Measurements from ENCODE around the gene TTC17. TPM values are rescaled to one million over a fixed set of nuclear protein-coding genes. Genes with fewer than 3 reads are reported as not detected.
"Not testable (repeated sequence)": the region's sequence is repeated elsewhere in the genome, so short reads cannot be mapped to it uniquely, and the experiment has no call there.

The TTC17 gene
- total RNA-seq, 1 donor from 2014 or later: 105 TPM

- H3K36me3 ChIP-seq: peaks cover 33% of the 10 kb centered on the region
- DNase-seq (no peak), ATAC-seq (no peak)
- no peak overlapping the region for H3K27ac ChIP-seq
- no peak overlapping the region for H3K4me3 ChIP-seq
- no peaks in the 10 kb centered on the region for H3K27me3 ChIP-seq (ENCODE audit: low read depth)
- intact Hi-C loops (cut with DNase I): no loop called here
- no peak for TF ChIP-seq CTCF (IDR thresholded peaks at IDR 0.05)
- H3K4me1 ChIP-seq: no peaks in the 10 kb centered on the region
- H3K9me3 ChIP-seq: no peaks in the 10 kb centered on the region
Measured at GRCh38 chr11:43427971-43428370, 69.3 kb downstream of the TTC17 start.

- H3K9me3 ChIP-seq; DNase-seq; ATAC-seq; H3K4me3 ChIP-seq; intact Hi-C loops (cut with DNase I); H3K4me1 ChIP-seq; H3K27me3 ChIP-seq (ENCODE audit: low read depth); H3K27ac ChIP-seq: not testable (repeated sequence)
- H3K36me3 ChIP-seq: peaks cover 36% of the 10 kb centered on the region
Measured at GRCh38 chr11:43430916-43431315, 72.2 kb downstream of the TTC17 start.

GRCh38 chr11:43434893-43435292 is 76.2 kb downstream of the TTC17 start:
- ATAC-seq (no peak), DNase-seq (no peak)
- TF ChIP-seq CTCF (IDR thresholded peaks at IDR 0.05): no peak
- Histone ChIP-seq H3K36me3 (peaks cover 61% of the 10 kb centered on the region), H3K4me3 (no peak overlapping the region), H3K4me1 (no peaks in the 10 kb centered on the region), H3K27me3 (ENCODE audit: low read depth) (no peaks in the 10 kb centered on the region), H3K27ac (no peak overlapping the region), H3K9me3 (no peaks in the 10 kb centered on the region)
- intact Hi-C loops (cut with DNase I): no loop called here

- intact Hi-C loops (cut with DNase I): no loop called here
- no peak for ATAC-seq
- H3K36me3 ChIP-seq: peaks cover 95% of the 10 kb centered on the region
Measured at GRCh38 chr11:43440486-43440885, 81.8 kb downstream of the TTC17 start.

GRCh38 chr11:43443811-43444210 is 85.1 kb downstream of the TTC17 start:
- Histone ChIP-seq H3K4me1 (no peaks in the 10 kb centered on the region), H3K27me3 (ENCODE audit: low read depth) (no peaks in the 10 kb centered on the region), H3K36me3 (peaks cover 96% of the 10 kb centered on the region), H3K27ac (no peak overlapping the region), H3K4me3 (no peak overlapping the region), H3K9me3 (no peaks in the 10 kb centered on the region)
- no peak for TF ChIP-seq CTCF (IDR thresholded peaks at IDR 0.05)
- no peak for ATAC-seq
- intact Hi-C loops (cut with DNase I): no loop called here
- DNase-seq: no peak

More at GRCh38 chr11:43440486-43440885, 81.8 kb downstream of the TTC17 start:
- Histone ChIP-seq H3K27ac (no peak overlapping the region), H3K27me3 (ENCODE audit: low read depth) (no peaks in the 10 kb centered on the region), H3K9me3 (no peaks in the 10 kb centered on the region), H3K4me3 (no peak overlapping the region), H3K4me1 (no peaks in the 10 kb centered on the region)
- no peak for DNase-seq
- TF ChIP-seq CTCF (IDR thresholded peaks at IDR 0.05): no peak

GRCh38 chr11:43447151-43447550 is 88.4 kb downstream of the TTC17 start:
- Histone ChIP-seq H3K9me3 (no peaks in the 10 kb centered on the region), H3K4me1 (no peaks in the 10 kb centered on the region), H3K4me3 (no peak overlapping the region), H3K36me3 (peaks cover 96% of the 10 kb centered on the region), H3K27ac (no peak overlapping the region), H3K27me3 (ENCODE audit: low read depth) (no peaks in the 10 kb centered on the region)
- no peak for DNase-seq
- TF ChIP-seq CTCF (IDR thresholded peaks at IDR 0.05): no peak
- ATAC-seq: no peak
- intact Hi-C loops (cut with DNase I): no loop called here
